A549 (cell line): Measurements from ENCODE around the gene RSAD1. TPM values are rescaled to one million over a fixed set of nuclear protein-coding genes. Genes with fewer than 3 reads are reported as not detected.

Experiments used
- ATAC-seq, 2 experiments: fragments of 200-7000 bp in 1 of 2; fragments of >200 bp in 1 of 2; cut with Nextera tagmentation in 1 of 2; cut with Tn5 transposase in 1 of 2; 3 replicates each; pipeline versions ENCODE4 v1.8.0 to v1.9.1; 2018 to 2020; ENCODE audit warnings: mild to moderate bottlenecking in 1 of 2, moderate library complexity in 1 of 2
- CTCF ChIA-PET: fragments of 300-600 bp; sonication (Branson Sonifier 250); formaldehyde crosslinking; extraction: SDS; loops from one replicate; lab custom pipeline; 2021; ENCODE audit warnings: antibody characterized with exemption, inconsistent platforms; lab: Yijun Ruan, JAX
- POLR2A ChIA-PET: fragments of 350-600 bp; formaldehyde crosslinking; extraction: SDS; loops from one replicate; lab custom pipeline; 2021; ENCODE audit warnings: antibody characterized with exemption, inconsistent platforms; lab: Yijun Ruan, JAX
- DNase-seq, 2 experiments: peaks; one replicate each; pipeline versions ENCODE4 v3.0.0 to v3.0.0-alpha.2; 2011 to 2016; ENCODE audit warnings: low read depth in 1 of 2, low spot score in 1 of 2
- FAIRE-seq: peaks from 2 replicates; lab custom pipeline; 2011; peaks lifted over from hg19 to GRCh38; lab: Jason Lieb, UNC
- H3K27ac ChIP-seq, 2 experiments: fragments of >200 bp; sonication (Bioruptor Twin); formaldehyde crosslinking; 3 replicates each; pipeline ENCODE4 v1.5.1; 2016 to 2017
- H3K4me1 ChIP-seq: fragments of >200 bp; sonication (Bioruptor Twin); formaldehyde crosslinking; 3 replicates; pipeline ENCODE4 v1.6.1; 2016
- H3K4me2 ChIP-seq: fragments of >200 bp; sonication (Bioruptor Twin); formaldehyde crosslinking; 3 replicates; pipeline ENCODE4 v1.6.1; 2016
- H3K4me3 ChIP-seq: fragments of >200 bp; sonication (Bioruptor Twin); formaldehyde crosslinking; 3 replicates; pipeline ENCODE4 v1.5.1; 2016
- H3K9me3 ChIP-seq: fragments of >200 bp; sonication (Bioruptor Twin); formaldehyde crosslinking; 3 replicates; pipeline ENCODE4 v1.6.1; 2016
- CBX2 ChIP-seq: fragments of 200-600 bp; sonication (generic); IDR thresholded peaks from 2 replicates; pipeline ENCODE4 v1.6.1; 2016; ENCODE audit warnings: low read depth, mild to moderate bottlenecking, borderline replicate concordance
- CBX8 ChIP-seq: fragments of 200-600 bp; sonication (generic); IDR thresholded peaks from 2 replicates; pipeline ENCODE4 v1.6.1; 2016
- CHD2 ChIP-seq: fragments of 150-350 bp; IDR thresholded peaks from 2 replicates; pipeline ENCODE4 v1.6.1; 2014; ENCODE audit warnings: low read length; ENCODE audit not compliant: partially characterized antibody
- EHF ChIP-seq: fragments of 250-450 bp; sonication (Bioruptor Pico); IDR thresholded peaks from 2 replicates; pipeline ENCODE4 v1.5.0; 2020; ENCODE audit warnings: mild to moderate bottlenecking
- EP300 ChIP-seq, 2 experiments: fragments of >200 bp; sonication (Bioruptor Twin); formaldehyde crosslinking; IDR thresholded peaks; 2 replicates in 1 of 2; 3 replicates in 1 of 2; pipeline ENCODE4 v1.6.1; 2016 to 2017
- FOSB ChIP-seq: fragments of 250-450 bp; sonication (Bioruptor Pico); IDR thresholded peaks from 2 replicates; pipeline ENCODE4 v1.5.0; 2020; ENCODE audit warnings: mild to moderate bottlenecking, moderate library complexity
- FOXS1 ChIP-seq: fragments of 250-450 bp; sonication (Bioruptor Pico); IDR thresholded peaks from 2 replicates; pipeline ENCODE4 v1.5.0; 2020; ENCODE audit warnings: mild to moderate bottlenecking, moderate library complexity
- HDAC2 ChIP-seq: fragments of 200-600 bp; sonication (generic); IDR thresholded peaks from 2 replicates; pipeline ENCODE4 v1.6.1; 2016
- HOXB5 ChIP-seq: fragments of 250-450 bp; sonication (Bioruptor Pico); IDR thresholded peaks from 2 replicates; pipeline ENCODE4 v1.5.0; 2020; ENCODE audit warnings: mild to moderate bottlenecking, moderate library complexity
- KDM5A ChIP-seq: fragments of 200-600 bp; sonication (generic); IDR thresholded peaks from 2 replicates; pipeline ENCODE4 v1.6.1; 2016; ENCODE audit warnings: antibody characterized with exemption, mild to moderate bottlenecking
- MYC ChIP-seq: IDR thresholded peaks from 2 replicates; pipeline ENCODE4 v1.6.1; 2012; ENCODE audit warnings: mild to moderate bottlenecking, inconsistent platforms, low read length, improper control_type of control experiment, borderline replicate concordance
- NFE2L2 ChIP-seq: fragments of 150-350 bp; conservative IDR thresholded peaks from 2 replicates; pipeline ENCODE4 v1.6.1; 2014; ENCODE audit warnings: low read length
- NPAS2 ChIP-seq: fragments of 250-450 bp; sonication (Bioruptor Pico); IDR thresholded peaks from 2 replicates; pipeline ENCODE4 v1.8.0; 2022; ENCODE audit warnings: mild to moderate bottlenecking, moderate library complexity, borderline replicate concordance
- NR3C1 ChIP-seq: fragments of >200 bp; sonication (Bioruptor Twin); formaldehyde crosslinking; IDR thresholded peaks from 3 replicates; pipeline ENCODE4 v1.6.1; 2017
- TFCP2L1 ChIP-seq: fragments of 250-450 bp; sonication (Bioruptor Pico); IDR thresholded peaks from 2 replicates; pipeline ENCODE4 v1.5.0; 2021; ENCODE audit warnings: mild to moderate bottlenecking
- TP53 ChIP-seq: fragments of 250-450 bp; sonication (Bioruptor Pico); IDR thresholded peaks from 2 replicates; pipeline ENCODE4 v1.5.0; 2021; ENCODE audit warnings: mild to moderate bottlenecking, moderate library complexity
- ZNF302 ChIP-seq: fragments of 250-450 bp; sonication (Bioruptor Pico); IDR thresholded peaks from 2 replicates; pipeline ENCODE4 v1.9.0; 2021; ENCODE audit warnings: inconsistent platforms, mild to moderate bottlenecking, moderate library complexity
- WGBS: methylation state at CpG from one replicate; pipeline ENCODE4 v1.1.6; 2017; ENCODE audit errors: missing lambda C conversion rate; 5-methylcytosine and 5-hydroxymethylcytosine counted together
- polyA plus RNA-seq, 4 experiments: library from polyadenylated mRNA; depleted of rRNA in 3 of 4; stranded (reverse); fragments of >200 nt; fragmentation: RNase III in 1 of 4; extraction: RNeasy Plus Mini Kit Qiagen cat#74134 plus additional on column Dnase treatment in 1 of 4; gene quantifications; 2 replicates in 3 of 4; 3 replicates in 1 of 4; pipeline ENCODE4 v1.2.3, GENCODE V29; 2011 to 2017
- TF ChIP-seq, protein P1 (sequence below): IDR thresholded peaks from 2 replicates; pipeline ENCODE4 v1.6.1; 2012
- TF ChIP-seq, protein P2 (sequence below): IDR thresholded peaks from 2 replicates; pipeline ENCODE4 v1.6.1; 2012; ENCODE audit warnings: low read depth, borderline replicate concordance
- TF ChIP-seq, protein P3 (sequence below): fragments of 200-600 bp; sonication (generic); IDR thresholded peaks from 2 replicates; pipeline ENCODE4 v1.6.1; 2016; ENCODE audit warnings: antibody characterized with exemption, mild to moderate bottlenecking, moderate library complexity

Gene RSAD1
- polyA plus RNA-seq, 2 of the 4 experiments (the other 2 are of a cell fraction) = 38.2 to 42.0 TPM

DNA sequence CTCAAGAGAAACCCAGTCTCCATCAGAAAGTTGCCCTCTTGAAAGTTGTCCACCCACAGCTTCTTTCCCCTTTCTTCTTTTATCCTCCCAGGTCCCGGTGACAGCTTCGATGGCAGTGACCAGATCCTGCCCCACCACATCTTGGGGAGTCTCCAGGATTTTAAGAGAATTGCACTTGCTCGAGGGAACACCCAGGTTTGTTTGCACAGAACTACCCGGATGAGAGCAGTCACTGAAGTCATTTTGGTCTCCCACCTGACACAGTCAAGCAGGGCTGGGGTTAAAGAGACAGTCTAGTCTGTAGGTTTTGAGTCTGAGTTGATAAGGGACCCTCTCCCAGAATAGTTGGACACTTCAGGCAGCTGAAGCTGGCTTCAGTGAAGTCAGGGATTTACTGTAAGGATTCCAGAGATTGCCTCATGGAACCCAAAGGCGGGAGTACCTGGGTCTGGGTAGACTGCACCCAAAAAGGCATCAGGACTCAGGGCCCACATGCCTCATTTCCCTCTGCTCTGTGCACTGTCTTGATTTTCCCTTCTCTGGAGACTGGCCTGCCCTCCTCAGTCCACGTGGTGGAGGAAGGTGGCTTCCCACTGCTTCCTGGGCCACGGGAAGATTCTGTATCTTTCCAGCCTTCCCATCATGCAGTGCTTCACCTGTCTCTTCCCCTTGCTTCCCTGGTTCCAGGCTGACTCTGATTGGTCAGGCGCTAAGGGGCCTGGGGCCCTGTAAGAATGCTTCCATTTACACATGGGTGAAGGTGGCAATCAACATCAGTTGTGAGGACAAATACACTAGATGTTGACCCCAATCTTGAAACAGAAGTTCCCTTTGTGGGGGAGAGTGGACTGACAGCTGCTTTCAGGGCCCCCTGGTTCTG is 39.1 kb downstream of the RSAD1 start (continued):
- TF ChIP-seq TFCP2L1 (no peak), NFE2L2 (no peak), FOXS1 (no peak)

DNA sequence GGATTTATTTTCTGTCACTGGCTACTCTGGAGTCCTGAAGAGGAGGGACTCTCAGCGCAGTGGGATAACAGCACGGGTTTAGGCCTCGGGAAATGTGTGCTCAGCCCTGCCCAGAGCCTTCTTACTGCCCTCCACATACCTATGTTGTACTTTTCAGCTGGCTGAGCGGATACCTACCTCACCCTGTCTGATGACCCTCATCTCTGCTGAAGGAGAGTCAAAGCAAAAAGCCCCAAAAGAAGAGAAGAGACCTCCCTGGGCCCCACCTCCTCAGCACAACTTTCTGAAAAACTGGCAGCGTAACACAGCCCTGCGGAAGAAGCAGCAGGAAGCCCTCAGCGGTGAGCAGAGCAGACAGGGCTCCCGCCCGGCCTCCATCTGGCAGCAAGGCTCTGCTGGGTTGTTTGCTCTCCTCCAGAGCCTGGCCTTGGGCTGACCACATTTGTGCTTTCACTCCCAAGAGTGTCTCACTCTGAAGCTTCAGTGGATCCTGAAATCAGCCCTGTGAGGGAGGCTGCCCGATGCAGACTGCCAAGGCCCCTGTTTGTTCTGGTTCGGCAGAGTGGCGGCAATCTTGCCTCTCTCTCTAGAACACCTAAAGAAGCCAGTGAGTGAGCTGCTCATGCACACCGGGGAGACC is 39.8 kb downstream of the RSAD1 start:
- 87% methylated on average over 13 of the region's 13 CpGs for WGBS
- Histone ChIP-seq H3K9me3 (no peaks in the 10 kb centered on the region), H3K4me1 (peaks cover 9% of the 10 kb centered on the region; the same call in 1 of the 3 replicates), H3K4me3 (no peak overlapping the region), H3K4me2 (no peak overlapping the region), H3K27ac (no peak overlapping the region)
- DNase-seq (no peak), FAIRE-seq (no peak), ATAC-seq (0 out of 6 replicates have a peak, but pooled peaks of 1 of the 2 experiments have one; percentile 12)
- TF ChIP-seq HOXB5 (CRISPR knock-in tag) = no peak
- TF ChIP-seq, protein P1, sequence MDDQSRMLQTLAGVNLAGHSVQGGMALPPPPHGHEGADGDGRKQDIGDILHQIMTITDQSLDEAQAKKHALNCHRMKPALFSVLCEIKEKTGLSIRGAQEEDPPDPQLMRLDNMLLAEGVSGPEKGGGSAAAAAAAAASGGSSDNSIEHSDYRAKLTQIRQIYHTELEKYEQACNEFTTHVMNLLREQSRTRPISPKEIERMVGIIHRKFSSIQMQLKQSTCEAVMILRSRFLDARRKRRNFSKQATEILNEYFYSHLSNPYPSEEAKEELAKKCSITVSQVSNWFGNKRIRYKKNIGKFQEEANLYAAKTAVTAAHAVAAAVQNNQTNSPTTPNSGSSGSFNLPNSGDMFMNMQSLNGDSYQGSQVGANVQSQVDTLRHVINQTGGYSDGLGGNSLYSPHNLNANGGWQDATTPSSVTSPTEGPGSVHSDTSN = no peak
- no peak for TF ChIP-seq HDAC2
- TF ChIP-seq NR3C1 = no peak
- TF ChIP-seq, protein P2, sequence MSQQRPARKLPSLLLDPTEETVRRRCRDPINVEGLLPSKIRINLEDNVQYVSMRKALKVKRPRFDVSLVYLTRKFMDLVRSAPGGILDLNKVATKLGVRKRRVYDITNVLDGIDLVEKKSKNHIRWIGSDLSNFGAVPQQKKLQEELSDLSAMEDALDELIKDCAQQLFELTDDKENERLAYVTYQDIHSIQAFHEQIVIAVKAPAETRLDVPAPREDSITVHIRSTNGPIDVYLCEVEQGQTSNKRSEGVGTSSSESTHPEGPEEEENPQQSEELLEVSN = no peak
- no peak for TF ChIP-seq CBX8
- no peak for TF ChIP-seq FOSB (CRISPR knock-in tag)
- TF ChIP-seq TP53 (CRISPR knock-in tag) = no peak
- no peak for TF ChIP-seq CHD2
- no peak for TF ChIP-seq ZNF302 (CRISPR knock-in tag)
- TF ChIP-seq EHF (CRISPR knock-in tag) = no peak
- no peak for TF ChIP-seq EP300 (IDR thresholded peaks at IDR 0.05)
- TF ChIP-seq NPAS2 (CRISPR knock-in tag) = no peak
- no peak for TF ChIP-seq KDM5A
- TF ChIP-seq MYC = no peak
- TF ChIP-seq, protein P3, sequence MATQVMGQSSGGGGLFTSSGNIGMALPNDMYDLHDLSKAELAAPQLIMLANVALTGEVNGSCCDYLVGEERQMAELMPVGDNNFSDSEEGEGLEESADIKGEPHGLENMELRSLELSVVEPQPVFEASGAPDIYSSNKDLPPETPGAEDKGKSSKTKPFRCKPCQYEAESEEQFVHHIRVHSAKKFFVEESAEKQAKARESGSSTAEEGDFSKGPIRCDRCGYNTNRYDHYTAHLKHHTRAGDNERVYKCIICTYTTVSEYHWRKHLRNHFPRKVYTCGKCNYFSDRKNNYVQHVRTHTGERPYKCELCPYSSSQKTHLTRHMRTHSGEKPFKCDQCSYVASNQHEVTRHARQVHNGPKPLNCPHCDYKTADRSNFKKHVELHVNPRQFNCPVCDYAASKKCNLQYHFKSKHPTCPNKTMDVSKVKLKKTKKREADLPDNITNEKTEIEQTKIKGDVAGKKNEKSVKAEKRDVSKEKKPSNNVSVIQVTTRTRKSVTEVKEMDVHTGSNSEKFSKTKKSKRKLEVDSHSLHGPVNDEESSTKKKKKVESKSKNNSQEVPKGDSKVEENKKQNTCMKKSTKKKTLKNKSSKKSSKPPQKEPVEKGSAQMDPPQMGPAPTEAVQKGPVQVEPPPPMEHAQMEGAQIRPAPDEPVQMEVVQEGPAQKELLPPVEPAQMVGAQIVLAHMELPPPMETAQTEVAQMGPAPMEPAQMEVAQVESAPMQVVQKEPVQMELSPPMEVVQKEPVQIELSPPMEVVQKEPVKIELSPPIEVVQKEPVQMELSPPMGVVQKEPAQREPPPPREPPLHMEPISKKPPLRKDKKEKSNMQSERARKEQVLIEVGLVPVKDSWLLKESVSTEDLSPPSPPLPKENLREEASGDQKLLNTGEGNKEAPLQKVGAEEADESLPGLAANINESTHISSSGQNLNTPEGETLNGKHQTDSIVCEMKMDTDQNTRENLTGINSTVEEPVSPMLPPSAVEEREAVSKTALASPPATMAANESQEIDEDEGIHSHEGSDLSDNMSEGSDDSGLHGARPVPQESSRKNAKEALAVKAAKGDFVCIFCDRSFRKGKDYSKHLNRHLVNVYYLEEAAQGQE = no peak
- TF ChIP-seq CBX2 = no peak
- CTCF ChIA-PET = interaction anchor here (0.6 to 4.4 kb wide), 9 partner anchors 9 to 278 kb away, joined by 3 to 28 read pairs (median 5); no protein-coding TSS in a partner anchor
- POLR2A ChIA-PET = no interaction called here
